SJSA1 (cell line): ENCODE measurements around the gene MORC2. TPM values are rescaled to one million over a fixed set of nuclear protein-coding genes. Genes with fewer than 3 reads are reported as not detected.

Experiments used
- DNase-seq, 2 experiments: peaks; one replicate each; pipeline ENCODE4 v3.0.0-alpha.2; 2015 to 2020; ENCODE audit warnings: low spot score in 2 of 2, low read depth in 1 of 2
- H3K27ac ChIP-seq: fragments of 250-450 bp; sonication (Bioruptor Pico); 2 replicates; pipeline ENCODE4 v1.5.1; 2020; ENCODE audit warnings: mild to moderate bottlenecking, moderate library complexity
- H3K27me3 ChIP-seq: fragments of 250-450 bp; sonication (Bioruptor Pico); replicated peaks from 2 replicates; pipeline ENCODE4 v1.5.1; 2020; ENCODE audit warnings: mild to moderate bottlenecking, moderate library complexity
- H3K36me3 ChIP-seq: fragments of 250-450 bp; sonication (Bioruptor Pico); 2 replicates; pipeline ENCODE4 v1.5.1; 2020; ENCODE audit warnings: mild to moderate bottlenecking
- H3K4me1 ChIP-seq: fragments of 250-450 bp; sonication (Bioruptor Pico); replicated peaks from 2 replicates; pipeline ENCODE4 v1.6.1; 2021; ENCODE audit warnings: mild to moderate bottlenecking
- H3K4me3 ChIP-seq: fragments of 250-450 bp; sonication (Bioruptor Pico); 2 replicates; pipeline ENCODE4 v1.5.1; 2020; ENCODE audit warnings: mild to moderate bottlenecking
- H3K9me3 ChIP-seq: fragments of 250-450 bp; sonication (Bioruptor Pico); replicated peaks from 2 replicates; pipeline ENCODE4 v1.5.1; 2020; ENCODE audit warnings: mild to moderate bottlenecking
- total RNA-seq: library from RNA; depleted of rRNA; stranded (reverse); fragments of >200 nt; shearing (Covaris generic); gene quantifications from 2 replicates; pipeline ENCODE4 v1.2.3, GENCODE V29; 2014

Gene MORC2
- total RNA-seq, 1 experiment from 2014 or later, result 22.1 TPM

GRCh38 chr22:30922151-30922611, 46.4 kb downstream of the MORC2 start:
- no peak for DNase-seq
- Histone ChIP-seq H3K9me3 (no peaks in the 10 kb centered on the region), H3K36me3 (peaks cover 17% of the 10 kb centered on the region), H3K4me1 (no peaks in the 10 kb centered on the region), H3K27me3 (peaks cover 10% of the 10 kb centered on the region; the same call in 1 of the 2 replicates), H3K27ac (no peak overlapping the region), H3K4me3 (no peak overlapping the region)

GRCh38 chr22:30921108-30921507, 47.5 kb downstream of the MORC2 start:
- no peak overlapping the region for H3K4me3 ChIP-seq
- H3K27me3 ChIP-seq, result peaks cover 10% of the 10 kb centered on the region; the same call in 1 of the 2 replicates
- H3K27ac ChIP-seq, result no peak overlapping the region
- H3K4me1 ChIP-seq, result no peaks in the 10 kb centered on the region
- no peak for DNase-seq
- no peaks in the 10 kb centered on the region for H3K9me3 ChIP-seq
- peaks cover 9% of the 10 kb centered on the region for H3K36me3 ChIP-seq

- no peak overlapping the region for H3K4me3 ChIP-seq
- H3K9me3 ChIP-seq, result no peaks in the 10 kb centered on the region
- no peaks in the 10 kb centered on the region for H3K4me1 ChIP-seq
- peaks cover 10% of the 10 kb centered on the region; the same call in 1 of the 2 replicates for H3K27me3 ChIP-seq
- DNase-seq, result peak; percentile 41 to 76
- no peak overlapping the region for H3K27ac ChIP-seq
- peaks cover 2% of the 10 kb centered on the region for H3K36me3 ChIP-seq
Observed at GRCh38 chr22:30920407-30920806, 48.2 kb downstream of the MORC2 start.

- Histone ChIP-seq H3K4me3 (no peak overlapping the region), H3K4me1 (no peaks in the 10 kb centered on the region), H3K36me3 (no peaks in the 10 kb centered on the region), H3K9me3 (no peaks in the 10 kb centered on the region), H3K27ac (no peak overlapping the region), H3K27me3 (peaks cover 10% of the 10 kb centered on the region; the same call in 1 of the 2 replicates)
- DNase-seq, result no peak
Observed at GRCh38 chr22:30919973-30920372, 48.6 kb downstream of the MORC2 start.

- Histone ChIP-seq H3K27me3 (peaks cover 10% of the 10 kb centered on the region; the same call in 1 of the 2 replicates), H3K9me3 (no peaks in the 10 kb centered on the region), H3K36me3 (no peaks in the 10 kb centered on the region), H3K4me1 (no peaks in the 10 kb centered on the region), H3K27ac (no peak overlapping the region), H3K4me3 (no peak overlapping the region)
- DNase-seq, result no peak
Observed at GRCh38 chr22:30918761-30919160, 49.8 kb downstream of the MORC2 start.

DNA sequence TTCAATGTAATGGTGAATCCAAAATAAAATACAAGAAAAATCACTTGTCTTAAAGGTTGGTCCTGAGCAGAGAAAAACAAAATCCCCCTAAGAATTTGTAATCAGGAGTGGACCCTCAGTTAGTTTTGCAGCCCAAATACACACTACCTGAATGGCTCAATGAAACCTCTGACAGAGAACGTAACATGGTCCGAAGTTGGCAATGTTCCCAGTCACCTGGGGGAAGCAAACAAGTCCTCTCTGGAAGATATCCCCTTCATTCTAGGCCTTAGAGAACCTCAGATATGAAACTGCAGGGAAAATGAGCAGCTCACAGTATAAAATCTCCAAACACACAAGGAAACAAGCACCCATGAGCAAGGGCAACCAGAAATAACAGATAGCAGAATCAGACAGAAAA, 58.2 kb downstream of the MORC2 start:
- no peaks in the 10 kb centered on the region for H3K4me1 ChIP-seq
- no peaks in the 10 kb centered on the region for H3K36me3 ChIP-seq
- no peak overlapping the region for H3K27ac ChIP-seq
- DNase-seq, result peak in 1 of 2 experiments; percentile 23
- H3K9me3 ChIP-seq, result no peaks in the 10 kb centered on the region
- H3K4me3 ChIP-seq, result no peak overlapping the region
- H3K27me3 ChIP-seq, result no peaks in the 10 kb centered on the region

GRCh38 chr22:30909306-30909705, 59.3 kb downstream of the MORC2 start:
- Histone ChIP-seq H3K36me3 (no peaks in the 10 kb centered on the region), H3K4me1 (no peaks in the 10 kb centered on the region), H3K9me3 (no peaks in the 10 kb centered on the region), H3K27me3 (no peaks in the 10 kb centered on the region), H3K4me3 (no peak overlapping the region), H3K27ac (no peak overlapping the region)
- peak in 1 of 2 experiments; percentile 15 for DNase-seq

DNA sequence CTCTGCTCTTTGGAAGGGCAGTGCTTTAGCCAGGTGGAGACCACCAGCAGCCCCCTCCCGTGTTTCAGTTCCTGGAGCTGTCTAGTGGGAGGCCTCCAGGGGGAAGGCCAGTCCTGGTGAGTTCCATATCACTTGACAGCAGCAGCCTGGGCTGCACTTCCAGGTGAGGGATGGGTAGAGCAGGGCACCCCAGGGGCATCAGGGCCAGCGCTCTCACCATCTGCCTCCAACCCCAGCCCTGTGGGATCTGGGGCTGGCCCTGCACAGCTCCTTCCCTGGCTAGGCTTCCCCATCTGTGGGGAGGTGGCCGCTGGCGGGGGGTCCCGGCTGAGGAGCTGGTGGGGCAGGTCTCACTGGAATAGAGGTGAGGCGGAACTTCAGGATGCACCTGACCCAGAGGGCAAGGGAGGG, 60.5 kb downstream of the MORC2 start:
- no peaks in the 10 kb centered on the region for H3K36me3 ChIP-seq
- no peaks in the 10 kb centered on the region for H3K9me3 ChIP-seq
- no peaks in the 10 kb centered on the region for H3K4me1 ChIP-seq
- H3K27ac ChIP-seq, result no peak overlapping the region
- H3K27me3 ChIP-seq, result no peaks in the 10 kb centered on the region
- peak in 1 of 2 experiments; percentile 24 for DNase-seq
- H3K4me3 ChIP-seq, result no peak overlapping the region

GRCh38 chr22:30906946-30907345, 61.6 kb downstream of the MORC2 start:
- DNase-seq, result peak in 1 of 2 experiments; percentile 25
- no peak overlapping the region for H3K4me3 ChIP-seq
- no peaks in the 10 kb centered on the region for H3K36me3 ChIP-seq
- H3K27me3 ChIP-seq, result no peaks in the 10 kb centered on the region
- H3K27ac ChIP-seq, result no peak overlapping the region
- no peaks in the 10 kb centered on the region for H3K4me1 ChIP-seq
- no peaks in the 10 kb centered on the region for H3K9me3 ChIP-seq

- no peak overlapping the region for H3K4me3 ChIP-seq
- no peaks in the 10 kb centered on the region for H3K9me3 ChIP-seq
- no peaks in the 10 kb centered on the region for H3K36me3 ChIP-seq
Observed at GRCh38 chr22:30906411-30906810, 62.2 kb downstream of the MORC2 start.

GRCh38 chr22:30905696-30906341, 62.8 kb downstream of the MORC2 start:
- Histone ChIP-seq H3K9me3 (no peaks in the 10 kb centered on the region), H3K27me3 (no peaks in the 10 kb centered on the region), H3K27ac (no peak overlapping the region), H3K36me3 (no peaks in the 10 kb centered on the region), H3K4me3 (no peak overlapping the region), H3K4me1 (no peaks in the 10 kb centered on the region)
- peak in 1 of 2 experiments; percentile 39 for DNase-seq

More at GRCh38 chr22:30906411-30906810, 62.2 kb downstream of the MORC2 start:
- peak in 1 of 2 experiments; percentile 34 for DNase-seq
- Histone ChIP-seq H3K27me3 (no peaks in the 10 kb centered on the region), H3K4me1 (no peaks in the 10 kb centered on the region), H3K27ac (no peak overlapping the region)

GRCh38 chr22:30903876-30904460, 64.6 kb downstream of the MORC2 start:
- Histone ChIP-seq H3K4me1 (no peaks in the 10 kb centered on the region), H3K9me3 (no peaks in the 10 kb centered on the region), H3K4me3 (no peak overlapping the region), H3K27ac (no peak overlapping the region), H3K36me3 (no peaks in the 10 kb centered on the region), H3K27me3 (no peaks in the 10 kb centered on the region)
- DNase-seq, result peak in 1 of 2 experiments; percentile 21

DNA sequence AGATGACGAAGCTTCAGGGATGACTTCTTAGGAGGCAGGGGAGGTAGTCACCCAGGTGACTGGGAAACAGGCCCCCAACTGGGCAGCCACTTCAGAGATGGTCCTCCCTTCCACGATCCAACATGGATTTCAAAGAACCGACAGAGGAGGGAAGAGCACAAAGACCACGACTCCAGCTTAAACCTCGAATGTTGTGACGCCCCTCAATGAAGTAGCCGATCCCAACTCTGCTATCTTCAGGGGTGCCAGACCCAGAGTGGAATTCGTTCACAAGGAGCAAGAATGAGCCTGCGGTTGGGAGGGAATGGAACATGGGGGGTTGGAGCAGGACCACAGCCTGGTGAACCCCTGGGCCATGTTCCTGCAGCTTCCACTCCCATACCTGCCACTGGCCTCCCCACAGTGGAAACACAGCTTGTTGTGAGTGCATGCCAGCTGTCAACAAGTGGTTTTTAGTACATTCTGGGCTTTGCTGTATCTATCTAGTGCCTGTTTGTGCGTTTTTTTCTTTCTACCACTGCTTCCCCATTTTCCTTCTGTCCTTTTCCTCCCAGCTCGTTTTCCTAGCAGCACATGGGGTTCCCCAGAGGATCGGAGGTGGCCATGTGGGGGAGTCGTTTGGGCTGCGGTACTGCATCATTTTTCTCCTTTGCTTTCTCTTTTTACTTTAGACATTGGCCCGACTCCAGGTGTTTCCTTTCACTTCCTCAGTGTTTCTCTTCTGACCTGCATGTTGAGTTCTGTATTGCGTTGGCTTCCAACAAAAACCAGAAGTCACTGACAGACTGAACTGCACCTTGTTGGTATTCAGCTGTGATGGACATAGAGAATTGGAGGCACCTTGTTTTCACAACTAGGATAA, 65.8 kb downstream of the MORC2 start:
- H3K9me3 ChIP-seq, result no peaks in the 10 kb centered on the region
- no peaks in the 10 kb centered on the region for H3K27me3 ChIP-seq
- no peak overlapping the region for H3K4me3 ChIP-seq
- H3K4me1 ChIP-seq, result no peaks in the 10 kb centered on the region
- no peaks in the 10 kb centered on the region for H3K36me3 ChIP-seq
- peak in 1 of 2 experiments; percentile 25 for DNase-seq
- no peak overlapping the region for H3K27ac ChIP-seq

DNA sequence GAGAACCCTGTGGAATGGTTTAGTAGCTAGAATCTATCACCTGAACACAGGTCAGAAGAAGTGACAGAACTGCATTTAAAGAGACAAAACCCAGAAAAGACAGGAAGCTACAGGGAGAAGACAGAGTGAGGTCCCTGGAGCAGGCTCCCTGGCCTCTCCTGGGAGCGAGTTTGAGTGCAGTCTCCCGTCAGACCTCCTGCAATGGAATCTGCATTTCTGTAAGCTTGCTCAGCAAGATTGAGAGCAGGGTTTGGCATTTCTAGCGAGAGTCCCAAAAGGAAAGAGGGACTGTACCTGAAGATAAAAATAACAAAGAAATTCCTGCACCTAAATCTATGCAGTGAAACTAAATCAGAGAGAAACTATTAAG, 74.2 kb downstream of the MORC2 start:
- H3K4me3 ChIP-seq, result no peak overlapping the region
- H3K36me3 ChIP-seq, result no peaks in the 10 kb centered on the region
- no peaks in the 10 kb centered on the region for H3K4me1 ChIP-seq
- no peak overlapping the region for H3K27ac ChIP-seq
- no peaks in the 10 kb centered on the region for H3K9me3 ChIP-seq
- no peaks in the 10 kb centered on the region for H3K27me3 ChIP-seq
- no peak for DNase-seq
